Lower leg skin (tissue), 4 donors: ENCODE measurements around the gene TUBGCP6. TPM values are rescaled to one million over a fixed set of nuclear protein-coding genes. Genes with fewer than 3 reads are reported as not detected.

Experiments
- DNase-seq, 2 donors: peaks; one replicate each; pipeline ENCODE4 v3.0.0-alpha.2; 2019; ENCODE audit warnings: low spot score in 2 of 2
- H3K4me3 ChIP-seq: fragments of 200-600 bp; sonication (generic); 2 replicates; pipeline ENCODE4 v1.5.1; 2017; ENCODE audit warnings: mild to moderate bottlenecking, low read depth; ENCODE audit not compliant: poor library complexity, severe bottlenecking
- CTCF ChIP-seq, 3 donors: fragments of 450-650 bp; IDR thresholded peaks; one replicate each; pipeline ENCODE4 v1.5.1; 2016; ENCODE audit warnings: antibody characterized with exemption in 3 of 3, mild to moderate bottlenecking in 3 of 3, moderate library complexity in 2 of 3
- POLR2A ChIP-seq, 2 donors: fragments of 450-650 bp; IDR thresholded peaks; one replicate each; pipeline ENCODE4 v1.6.1; 2016 to 2017; ENCODE audit warnings: antibody characterized with exemption in 2 of 2, mild to moderate bottlenecking in 1 of 2, moderate library complexity in 1 of 2
- WGBS, 2 donors: methylation state at CpG; one replicate each; pipeline ENCODE4 v1.1.5; 2018; 5-methylcytosine and 5-hydroxymethylcytosine counted together
- intact Hi-C: fragments of 100-400 bp; cut with DNase I; formaldehyde crosslinking; loops from one replicate; pipeline ENCODE4 v1.15.0; 2023; ENCODE audit warnings: low total_unique reads
- total RNA-seq, 4 donors: library from RNA; depleted of rRNA; stranded (reverse); fragments of >200 nt; gene quantifications; one replicate each; pipeline ENCODE4 v1.1.0, GENCODE V29; 2016

Gene TUBGCP6
- total RNA-seq, 4 donors from 2014 or later, result 37.1 to 67.0 (median 52.5) TPM

- no peak overlapping the region for H3K4me3 ChIP-seq
- WGBS, 2 donors, result 93 to 96% methylated on average over 36 of the region's 36 CpGs
- no peak for DNase-seq
- no peak for TF ChIP-seq POLR2A (IDR thresholded peaks at IDR 0.05)
- TF ChIP-seq CTCF (IDR thresholded peaks at IDR 0.05), result no peak
- intact Hi-C loops, result no loop called here
Measured at GRCh38 chr22:50281384-50281760, 36.5 kb upstream of the TUBGCP6 start.

DNA sequence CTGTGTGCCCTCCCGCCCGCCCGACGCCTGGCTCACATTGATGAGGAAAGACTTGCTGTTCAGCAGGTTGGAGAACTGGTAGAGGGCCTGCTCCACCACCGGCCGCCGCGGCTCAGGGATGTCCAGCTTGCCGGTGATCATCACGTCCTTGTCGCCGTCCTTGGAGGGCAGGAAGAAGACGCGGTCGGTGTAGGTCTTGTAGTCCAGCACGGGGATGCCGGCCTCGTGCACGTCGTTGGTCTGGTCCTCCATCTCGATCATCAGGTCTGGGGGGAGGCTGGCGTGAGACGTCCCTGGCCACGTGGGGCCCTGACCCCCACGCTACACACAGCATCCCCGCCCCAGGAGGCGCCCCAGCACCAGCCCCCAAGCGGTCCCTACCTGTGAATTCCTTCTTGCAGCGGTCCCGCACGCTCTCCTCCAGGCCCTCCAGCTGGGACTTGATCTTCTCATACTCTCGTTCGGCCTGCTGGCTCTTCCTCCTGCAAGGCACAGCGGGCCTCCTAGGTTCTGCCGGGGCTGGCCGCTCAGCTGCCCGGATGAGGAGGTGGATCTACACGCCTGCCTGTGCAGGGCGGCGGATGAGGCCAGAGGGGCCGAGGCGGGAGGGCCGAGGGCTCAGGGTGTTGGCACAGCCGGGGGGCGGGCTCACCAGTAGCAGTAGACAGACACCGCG lies 36.0 kb upstream of the TUBGCP6 start:
- intact Hi-C loops, result no loop called here
- no peak for DNase-seq
- TF ChIP-seq CTCF (IDR thresholded peaks at IDR 0.05), result no peak
- H3K4me3 ChIP-seq, result no peak overlapping the region
- 93 to 94% methylated on average over 47 of the region's 47 CpGs for WGBS, 2 donors

- TF ChIP-seq CTCF (IDR thresholded peaks at IDR 0.05), result no peak
- no peak for TF ChIP-seq POLR2A (IDR thresholded peaks at IDR 0.05)
- intact Hi-C loops, result no loop called here
- WGBS, 2 donors, result 92 to 93% methylated on average over 37 of the region's 38 CpGs
- no peak for DNase-seq
- H3K4me3 ChIP-seq, result no peak overlapping the region
Measured at GRCh38 chr22:50280022-50280707, 35.3 kb upstream of the TUBGCP6 start.

GRCh38 chr22:50278956-50279619 lies 34.3 kb upstream of the TUBGCP6 start:
- no peak overlapping the region for H3K4me3 ChIP-seq
- intact Hi-C loops, result loop anchor here (10.0 kb wide), 1 partner anchor 46 kb away; the partner anchor contains the start of gene DENND6B
- DNase-seq, result no peak
- WGBS, 2 donors, result 84 to 91% methylated on average over 23 to 30 of the region's 30 CpGs
- TF ChIP-seq POLR2A (IDR thresholded peaks at IDR 0.05) (no peak), CTCF (IDR thresholded peaks at IDR 0.05) (no peak)

- intact Hi-C loops, result loop anchor here (10.0 kb wide), 1 partner anchor 46 kb away; the partner anchor contains the start of gene DENND6B
- 95 to 97% methylated on average over 10 to 20 of the region's 21 CpGs for WGBS, 2 donors
- DNase-seq, result no peak
- no peak overlapping the region for H3K4me3 ChIP-seq
- no peak for TF ChIP-seq POLR2A (IDR thresholded peaks at IDR 0.05)
- no peak for TF ChIP-seq CTCF (IDR thresholded peaks at IDR 0.05)
Measured at GRCh38 chr22:50278461-50278860, 33.6 kb upstream of the TUBGCP6 start.
